ENCODE measurements around the gene ALOX12B.

Gene ALOX12B

DNA sequence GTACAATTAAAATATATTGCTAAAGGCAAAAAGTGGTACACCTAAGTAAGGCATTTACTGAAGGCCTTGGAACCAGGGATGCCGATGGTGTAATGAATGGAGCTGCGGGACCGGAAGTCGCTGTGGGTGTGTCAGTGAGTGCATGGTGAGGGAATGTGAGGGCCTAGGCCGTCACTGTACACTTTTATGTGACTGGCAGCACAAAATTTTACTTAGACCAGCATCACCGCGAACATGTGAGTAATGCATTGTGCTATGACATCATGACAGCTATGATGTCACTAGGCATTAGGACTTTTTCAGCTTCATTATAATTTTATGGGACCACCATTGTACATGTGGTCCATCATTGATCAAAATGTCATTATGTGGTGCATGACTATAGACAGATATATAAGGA lies 33.9 kb downstream of the ALOX12B start:
- H3K4me1 ChIP-seq (ENCODE audit: low read depth, poor library complexity, severe bottlenecking): no peaks in the 10 kb centered on the region
- H3K27me3 ChIP-seq (ENCODE audit: insufficient read depth, low read depth): no peaks in the 10 kb centered on the region
- TF ChIP-seq, protein P1, sequence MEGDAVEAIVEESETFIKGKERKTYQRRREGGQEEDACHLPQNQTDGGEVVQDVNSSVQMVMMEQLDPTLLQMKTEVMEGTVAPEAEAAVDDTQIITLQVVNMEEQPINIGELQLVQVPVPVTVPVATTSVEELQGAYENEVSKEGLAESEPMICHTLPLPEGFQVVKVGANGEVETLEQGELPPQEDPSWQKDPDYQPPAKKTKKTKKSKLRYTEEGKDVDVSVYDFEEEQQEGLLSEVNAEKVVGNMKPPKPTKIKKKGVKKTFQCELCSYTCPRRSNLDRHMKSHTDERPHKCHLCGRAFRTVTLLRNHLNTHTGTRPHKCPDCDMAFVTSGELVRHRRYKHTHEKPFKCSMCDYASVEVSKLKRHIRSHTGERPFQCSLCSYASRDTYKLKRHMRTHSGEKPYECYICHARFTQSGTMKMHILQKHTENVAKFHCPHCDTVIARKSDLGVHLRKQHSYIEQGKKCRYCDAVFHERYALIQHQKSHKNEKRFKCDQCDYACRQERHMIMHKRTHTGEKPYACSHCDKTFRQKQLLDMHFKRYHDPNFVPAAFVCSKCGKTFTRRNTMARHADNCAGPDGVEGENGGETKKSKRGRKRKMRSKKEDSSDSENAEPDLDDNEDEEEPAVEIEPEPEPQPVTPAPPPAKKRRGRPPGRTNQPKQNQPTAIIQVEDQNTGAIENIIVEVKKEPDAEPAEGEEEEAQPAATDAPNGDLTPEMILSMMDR (conservative IDR thresholded peaks at IDR 0.05; ENCODE audit: low read depth, low read length): no peak
- no peak overlapping the region for H3K4me2 ChIP-seq
- no peaks in the 10 kb centered on the region for H3K36me3 ChIP-seq (ENCODE audit: insufficient read depth)
- H3K9ac ChIP-seq: no peak overlapping the region
- H3K79me2 ChIP-seq (ENCODE audit: insufficient read depth, low read depth): no peaks in the 10 kb centered on the region
- H4K20me1 ChIP-seq (ENCODE audit: insufficient read depth): no peaks in the 10 kb centered on the region
- no peak overlapping the region for H3K4me3 ChIP-seq (IDR thresholded peaks at IDR 0.05; ENCODE audit: insufficient read depth, low read depth, low read length)
- H2AFZ ChIP-seq (ENCODE audit: low read depth): no peak overlapping the region
- H3K27ac ChIP-seq: no peak overlapping the region

DNA sequence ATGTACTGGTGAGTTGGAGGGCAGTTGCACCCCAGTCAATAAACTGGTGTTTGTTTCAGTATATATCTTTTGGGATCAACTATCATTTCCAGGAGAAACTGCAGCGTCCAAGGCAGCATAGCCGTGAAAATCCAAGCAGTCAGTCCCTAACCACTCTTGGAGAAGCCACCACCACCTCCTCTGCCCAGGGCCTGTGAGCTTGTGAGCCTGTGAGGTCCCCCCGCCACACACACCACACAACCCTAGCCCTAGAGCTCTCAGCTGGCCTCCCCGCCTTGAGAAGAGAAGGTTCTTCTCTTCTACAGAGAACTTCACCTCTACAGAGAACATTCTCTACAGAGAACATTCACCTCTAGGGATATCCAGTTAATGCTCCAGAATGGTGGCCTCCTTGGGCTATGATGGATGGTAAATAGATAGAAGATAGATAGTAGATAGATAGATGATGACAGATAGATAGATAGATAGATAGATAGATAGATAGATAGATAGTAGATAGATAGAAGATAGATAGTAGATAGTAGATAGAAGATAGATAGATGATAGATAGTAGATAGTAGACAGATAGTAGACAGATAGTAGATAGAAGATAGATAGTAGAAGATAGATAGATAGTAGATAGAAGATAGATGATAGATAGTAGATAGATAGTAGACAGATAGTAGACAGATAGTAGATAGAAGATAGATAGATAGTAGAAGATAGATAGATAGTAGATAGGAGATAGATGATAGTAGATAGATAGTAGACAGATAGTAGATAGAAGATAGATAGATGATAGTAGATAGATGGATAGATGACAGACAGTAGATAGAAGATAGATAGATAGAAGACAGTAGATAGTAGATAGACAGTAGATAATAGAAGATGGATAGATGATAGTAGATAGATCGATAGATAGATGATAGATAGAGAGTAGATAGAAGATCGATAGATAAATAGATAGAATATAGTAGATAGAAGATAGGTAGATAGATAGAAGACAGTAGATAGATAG lies 35.0 kb downstream of the ALOX12B start:
- Histone ChIP-seq H2AFZ (ENCODE audit: low read depth) (no peak overlapping the region), H4K20me1 (ENCODE audit: insufficient read depth) (no peaks in the 10 kb centered on the region), H3K4me2 (no peak overlapping the region), H3K9ac (no peak overlapping the region), H3K4me1 (ENCODE audit: low read depth, poor library complexity, severe bottlenecking) (no peaks in the 10 kb centered on the region), H3K27ac (no peak overlapping the region), H3K4me3 (IDR thresholded peaks at IDR 0.05; ENCODE audit: insufficient read depth, low read depth, low read length) (no peak overlapping the region), H3K36me3 (ENCODE audit: insufficient read depth) (no peaks in the 10 kb centered on the region), H3K79me2 (ENCODE audit: insufficient read depth, low read depth) (no peaks in the 10 kb centered on the region), H3K27me3 (ENCODE audit: insufficient read depth, low read depth) (no peaks in the 10 kb centered on the region)
- TF ChIP-seq, protein P1 (conservative IDR thresholded peaks at IDR 0.05; ENCODE audit: low read depth, low read length): no peak

DNA sequence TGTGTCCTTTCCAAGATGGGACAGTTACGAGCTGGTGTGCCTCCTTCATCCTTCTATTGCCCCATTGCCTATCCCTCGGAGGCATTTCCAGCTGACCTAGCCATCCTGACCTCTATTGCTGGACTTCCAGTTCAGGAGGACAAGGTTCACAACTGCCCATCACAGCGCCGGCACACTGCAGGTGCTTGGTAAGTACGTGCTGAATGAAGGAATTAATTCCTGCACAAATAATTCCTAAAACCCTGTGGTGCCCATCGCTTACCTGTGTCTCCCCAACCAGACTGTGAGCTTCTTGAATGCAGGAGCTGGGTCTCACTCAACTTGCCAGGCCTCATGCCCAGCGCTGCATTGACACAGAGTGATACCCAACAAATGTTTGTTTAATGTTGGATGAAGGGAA lies 35.7 kb downstream of the ALOX12B start:
- H3K79me2 ChIP-seq (ENCODE audit: insufficient read depth, low read depth): no peaks in the 10 kb centered on the region
- TF ChIP-seq, protein P1 (conservative IDR thresholded peaks at IDR 0.05; ENCODE audit: low read depth, low read length): no peak
- H3K4me2 ChIP-seq: no peak overlapping the region
- H2AFZ ChIP-seq (ENCODE audit: low read depth): no peak overlapping the region
- H3K4me3 ChIP-seq (IDR thresholded peaks at IDR 0.05; ENCODE audit: insufficient read depth, low read depth, low read length): no peak overlapping the region
- H3K27me3 ChIP-seq (ENCODE audit: insufficient read depth, low read depth): no peaks in the 10 kb centered on the region
- H3K9ac ChIP-seq: no peak overlapping the region
- no peaks in the 10 kb centered on the region for H4K20me1 ChIP-seq (ENCODE audit: insufficient read depth)
- no peaks in the 10 kb centered on the region for H3K36me3 ChIP-seq (ENCODE audit: insufficient read depth)
- H3K4me1 ChIP-seq (ENCODE audit: low read depth, poor library complexity, severe bottlenecking): no peaks in the 10 kb centered on the region
- H3K27ac ChIP-seq: no peak overlapping the region

DNA sequence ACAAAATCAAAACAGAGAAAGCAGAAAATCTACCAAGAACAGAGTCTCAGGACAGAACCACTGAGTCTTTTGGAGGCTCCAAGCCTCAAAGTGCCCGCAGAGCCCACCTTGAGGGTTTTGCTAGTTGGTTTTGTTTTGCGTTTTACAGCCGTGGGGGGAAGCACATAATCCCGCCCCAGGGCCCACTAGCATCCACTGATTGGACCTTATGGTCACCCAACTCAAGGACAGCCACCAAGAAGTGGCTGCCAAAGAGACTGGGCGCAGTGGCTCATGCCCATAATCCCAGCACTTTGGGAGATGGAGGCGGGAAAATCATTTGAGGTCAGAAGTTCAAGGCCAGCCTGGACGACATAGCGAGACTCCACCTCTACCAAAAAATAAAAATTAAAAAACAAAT lies 38.8 kb downstream of the ALOX12B start:
- Histone ChIP-seq H3K27me3 (ENCODE audit: insufficient read depth, low read depth) (no peaks in the 10 kb centered on the region), H3K4me3 (IDR thresholded peaks at IDR 0.05; ENCODE audit: insufficient read depth, low read depth, low read length) (no peak overlapping the region), H3K4me2 (no peak overlapping the region), H3K36me3 (ENCODE audit: insufficient read depth) (no peaks in the 10 kb centered on the region), H3K9ac (no peak overlapping the region), H2AFZ (ENCODE audit: low read depth) (no peak overlapping the region), H4K20me1 (ENCODE audit: insufficient read depth) (no peaks in the 10 kb centered on the region), H3K27ac (no peak overlapping the region), H3K79me2 (ENCODE audit: insufficient read depth, low read depth) (no peaks in the 10 kb centered on the region), H3K4me1 (ENCODE audit: low read depth, poor library complexity, severe bottlenecking) (no peaks in the 10 kb centered on the region)
- TF ChIP-seq, protein P1 (conservative IDR thresholded peaks at IDR 0.05; ENCODE audit: low read depth, low read length): no peak

All from KMS-11 (cell line).